Measurements from ENCODE around the gene URM1.
"Not testable (repeated sequence)": the region's sequence is repeated elsewhere in the genome, so short reads cannot be mapped to it uniquely, and the experiment has no call there.

URM1 gene

GRCh38 chr9:128370752-128371629, at the start of gene URM1:
URM1 (plus strand) TSS chr9:128371374; CDS start chr9:128371381, 7 bp downstream.
- DNase-seq: peak; percentile 98

DNA sequence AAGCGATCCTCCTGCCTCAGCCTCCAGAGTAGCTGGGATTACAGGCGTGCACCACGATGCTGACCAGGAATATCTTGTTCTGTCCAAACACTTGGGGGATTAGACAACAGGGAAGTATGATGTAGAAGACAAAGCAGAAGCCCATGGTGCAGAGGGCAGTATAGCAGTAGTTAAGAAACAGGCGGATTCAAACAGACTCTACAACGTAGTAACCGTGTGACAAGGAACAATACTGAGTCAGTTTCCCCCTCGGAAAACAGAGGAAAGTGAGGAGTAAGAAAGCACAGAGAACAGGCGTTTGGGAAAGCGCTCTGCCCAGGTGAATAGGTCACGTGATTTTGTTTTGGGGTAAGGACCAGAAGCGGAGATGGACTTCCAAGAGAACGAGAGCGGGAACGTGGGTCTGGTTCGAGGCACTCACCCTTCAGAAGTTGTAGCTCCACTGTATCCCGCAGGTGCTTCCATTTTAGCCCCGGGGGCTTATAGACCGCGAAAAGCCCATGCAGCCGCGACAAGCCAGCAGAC, 49.2 kb upstream of the URM1 start:
- DNase-seq: no peak

- peak; percentile 98 for DNase-seq
These were observed 48.6 kb upstream of the URM1 start, which contains the start of the genes COQ4 and TRUB2 for GRCh38 chr9:128322404-128323211. COQ4 (plus strand) TSS chr9:128322839; CDS start chr9:128322859, 20 bp downstream. TRUB2 (minus strand) TSS chr9:128322447; CDS start chr9:128322408, 39 bp downstream.

DNA sequence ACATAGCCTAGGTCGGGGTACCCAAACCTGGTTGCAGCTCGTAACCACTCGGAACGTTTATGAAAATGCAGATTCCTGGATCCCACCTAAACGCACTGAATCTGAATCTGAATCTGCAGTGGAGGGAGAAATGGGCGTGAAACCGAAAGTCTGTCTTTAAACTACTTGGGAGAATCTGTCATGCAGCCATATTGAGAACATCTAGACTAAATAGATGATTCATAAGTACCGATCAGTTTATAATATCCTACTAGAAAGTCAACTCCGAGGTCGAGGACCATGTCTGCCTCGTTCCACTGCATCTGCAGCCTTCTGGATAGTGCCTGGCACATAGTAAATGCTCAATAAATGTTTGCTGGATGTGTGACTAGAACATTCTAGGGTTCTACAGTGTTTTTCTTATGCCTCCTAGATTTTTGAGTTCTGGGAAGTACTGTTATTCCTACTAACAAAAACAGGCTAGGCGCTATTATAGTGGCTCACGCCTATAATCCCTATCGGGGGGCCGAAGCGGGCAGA, 47.9 kb upstream of the URM1 start:
- DNase-seq: no peak

DNA sequence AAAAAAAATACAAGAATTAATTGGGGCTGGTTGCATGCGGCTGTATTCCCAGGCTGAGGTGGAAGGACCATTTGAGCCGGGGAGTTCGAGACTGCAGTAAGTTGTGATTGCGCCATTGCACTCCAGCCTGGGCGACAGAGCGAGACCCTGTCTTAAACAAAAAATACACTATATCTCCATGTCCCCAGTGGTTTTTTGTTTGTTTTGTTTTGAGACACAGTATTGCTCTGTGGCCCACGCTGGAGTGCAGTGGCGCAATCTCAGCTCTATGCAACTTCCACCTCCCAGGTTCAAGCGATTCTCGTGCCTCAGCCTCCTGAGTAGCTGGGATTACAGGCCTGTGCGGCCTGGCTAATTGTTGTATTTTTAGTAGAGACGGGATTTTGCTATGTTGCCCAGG, 47.4 kb upstream of the URM1 start:
- DNase-seq: no peak

DNA sequence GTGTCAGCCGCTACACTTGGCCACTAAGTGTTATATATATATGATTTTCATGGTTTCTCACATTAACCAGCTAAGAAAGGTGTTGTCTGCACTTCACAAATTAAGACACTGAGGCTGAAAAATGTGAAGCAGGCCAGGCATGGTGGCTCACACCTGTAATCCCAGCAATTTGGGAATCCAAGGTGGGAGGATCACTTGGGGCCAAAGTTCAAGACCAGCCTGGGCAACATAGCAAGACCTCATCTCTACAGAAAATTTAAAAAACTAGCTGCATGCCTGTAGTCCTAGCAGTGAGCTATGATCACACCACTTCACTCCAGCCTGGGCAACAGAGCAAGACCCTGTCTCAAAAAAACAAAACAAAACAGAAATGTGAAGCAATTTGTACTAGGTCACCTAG, 46.8 kb upstream of the URM1 start:
- DNase-seq: no peak

- DNase-seq: no peak
These were observed 45.5 kb upstream of the URM1 start for GRCh38 chr9:128325629-128326028.

- no peak for DNase-seq
These were observed 37.7 kb upstream of the URM1 start for GRCh38 chr9:128333451-128333869.

DNA sequence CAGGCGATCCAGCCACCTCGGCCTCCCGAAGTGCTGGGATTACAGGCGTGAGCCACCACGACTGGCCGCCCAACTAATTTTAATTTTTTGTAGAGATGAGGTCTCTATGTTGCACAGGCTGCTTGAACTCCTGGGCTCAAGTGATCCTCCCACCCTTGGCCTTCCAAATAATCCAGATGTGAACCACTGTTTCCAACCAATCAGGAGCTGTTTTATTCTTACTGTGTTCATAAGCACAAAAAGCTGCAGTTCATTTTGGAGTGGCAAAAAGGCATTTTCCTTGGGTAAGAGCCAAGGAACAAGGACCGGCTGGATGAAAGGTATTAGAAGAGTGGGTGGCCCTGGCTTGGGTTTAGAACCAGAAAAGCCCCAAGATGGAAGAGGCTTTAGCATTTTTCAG, 36.0 kb upstream of the URM1 start:
- DNase-seq: no peak

DNA sequence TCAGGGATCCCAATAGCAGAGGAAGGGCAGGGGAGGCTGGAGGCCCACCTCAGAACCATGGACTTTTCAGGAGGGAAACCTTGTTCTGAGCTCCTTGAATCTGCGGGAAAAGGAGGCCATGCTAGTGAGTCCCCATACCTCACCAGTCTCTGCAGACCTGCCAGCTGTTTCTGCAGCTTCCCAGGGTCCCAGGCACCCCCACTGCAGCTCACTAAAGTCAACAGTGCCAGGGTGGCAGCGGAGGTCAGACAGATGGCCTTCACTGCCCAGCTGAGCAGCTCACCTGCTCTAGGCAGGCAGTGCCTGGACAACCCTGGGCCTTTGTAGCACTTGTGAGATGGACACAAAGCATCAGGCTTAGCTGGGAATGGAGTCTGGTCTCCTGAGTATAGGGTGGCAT, 35.3 kb upstream of the URM1 start:
- no peak for DNase-seq

GRCh38 chr9:128337936-128338335, 33.2 kb upstream of the URM1 start:
- DNase-seq: peak; percentile 34

GRCh38 chr9:128338852-128339614, 32.1 kb upstream of the URM1 start:
- not testable (repeated sequence) for DNase-seq

DNA sequence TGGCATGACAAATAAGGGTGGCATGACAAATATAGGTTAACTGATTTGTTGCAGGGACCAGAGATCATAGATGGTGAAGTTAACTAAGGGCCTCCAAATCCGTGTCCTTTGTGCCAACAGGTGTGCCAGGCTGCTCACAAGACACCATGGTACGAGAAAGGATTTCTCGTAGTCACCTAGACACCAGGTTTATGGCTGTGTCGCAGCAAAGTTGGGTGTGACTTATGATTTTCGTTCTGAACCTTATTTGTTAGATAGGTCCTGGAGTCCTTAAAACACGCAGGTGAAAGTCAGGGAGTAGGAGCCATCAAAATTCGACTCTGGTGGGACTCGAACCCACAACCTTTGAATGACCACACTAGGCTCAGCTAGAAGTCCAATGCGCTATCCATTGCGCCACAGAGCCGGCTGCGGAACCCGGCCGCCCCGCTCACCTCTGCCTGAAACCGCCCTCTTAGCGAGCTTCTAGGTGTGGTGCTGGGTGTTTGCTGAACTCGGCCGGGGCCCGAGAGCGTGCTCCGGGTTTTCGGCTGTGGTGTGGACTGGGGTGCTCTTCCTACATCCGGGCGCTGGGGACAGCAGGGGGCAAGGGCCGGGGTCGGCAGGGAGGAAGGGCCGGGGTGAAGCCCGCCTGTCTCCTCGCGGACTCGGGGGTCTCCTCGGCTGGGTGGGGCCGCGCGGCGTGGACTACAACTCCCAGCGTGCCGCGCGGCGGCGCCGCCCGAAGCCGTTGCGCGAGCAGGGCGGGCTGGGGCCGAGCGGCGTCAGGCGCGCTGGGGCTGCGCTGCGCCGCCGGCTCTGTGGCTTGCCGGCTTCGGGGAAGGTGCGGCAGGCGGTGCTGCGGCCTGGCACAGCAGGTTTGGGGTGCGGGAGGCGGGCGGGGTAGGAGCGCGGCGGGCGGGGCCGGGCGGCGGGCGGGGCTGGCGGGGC, 31.1 kb upstream of the URM1 start, which contains the start of gene SLC27A4:
TSS of gene SLC27A4 (plus strand) at position 767 of the 930 bp plus-strand sequence. CDS start 2,606 bp downstream, outside the sequence.
- DNase-seq: peak; percentile 95

GRCh38 chr9:128340691-128341434, 30.3 kb upstream of the URM1 start:
- DNase-seq: peak; percentile 68

- peak; percentile 91 for DNase-seq
These were observed 29.7 kb upstream of the URM1 start for GRCh38 chr9:128341435-128341849.

- DNase-seq: no peak
These were observed 28.0 kb upstream of the URM1 start for GRCh38 chr9:128342971-128343680.

DNA sequence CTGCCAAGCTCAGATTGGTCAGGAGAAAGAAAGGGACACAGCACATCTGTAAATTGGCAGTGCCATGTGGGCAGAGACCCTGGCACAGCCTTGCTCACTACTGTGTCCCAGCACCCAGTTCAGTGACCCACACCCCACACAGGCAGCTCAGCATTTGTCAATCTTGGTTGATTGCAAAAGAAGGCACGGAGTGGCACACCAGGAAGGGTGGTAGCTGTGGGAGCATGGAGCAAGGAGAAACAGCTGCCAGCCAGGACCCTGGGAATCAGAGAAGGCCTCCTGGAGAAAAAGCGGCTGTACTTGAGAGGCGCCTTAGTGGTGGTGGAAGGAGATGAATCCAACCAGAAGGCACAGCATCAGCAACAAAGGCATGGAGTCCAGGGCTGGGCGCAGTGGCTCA, 27.3 kb upstream of the URM1 start:
- no peak for DNase-seq

DNA sequence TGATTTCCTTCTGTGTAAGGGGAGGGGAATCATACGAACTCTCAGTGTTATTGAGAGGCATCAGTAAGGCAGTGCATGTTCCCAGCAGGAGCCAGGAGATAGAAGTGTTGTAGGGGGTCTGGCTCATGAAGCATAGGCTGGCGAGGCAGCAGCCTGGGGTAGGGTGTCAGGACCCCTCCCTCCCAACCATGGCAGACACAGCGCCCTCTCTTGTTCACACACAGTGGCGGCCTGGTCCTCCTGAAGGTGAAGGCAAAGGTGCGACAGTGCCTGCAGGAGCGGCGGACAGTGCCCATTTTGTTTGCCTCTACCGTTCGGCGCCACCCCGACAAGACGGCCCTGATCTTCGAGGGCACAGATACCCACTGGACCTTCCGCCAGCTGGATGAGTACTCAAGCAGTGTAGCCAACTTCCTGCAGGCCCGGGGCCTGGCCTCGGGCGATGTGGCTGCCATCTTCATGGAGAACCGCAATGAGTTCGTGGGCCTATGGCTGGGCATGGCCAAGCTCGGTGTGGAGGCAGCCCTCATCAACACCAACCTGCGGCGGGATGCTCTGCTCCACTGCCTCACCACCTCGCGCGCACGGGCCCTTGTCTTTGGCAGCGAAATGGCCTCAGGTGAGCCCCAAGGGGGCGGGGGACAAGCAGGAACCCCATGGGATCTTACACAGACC, 26.1 kb upstream of the URM1 start:
- DNase-seq: no peak

- DNase-seq: no peak
These were observed 22.0 kb upstream of the URM1 start for GRCh38 chr9:128349125-128349524.
